ENCODE measurements around the gene NIPA2. TPM values are rescaled to one million over a fixed set of nuclear protein-coding genes. Genes with fewer than 3 reads are reported as not detected.

NIPA2 gene
- total RNA-seq, 1 donor from 2014 or later: 19.2 TPM

DNA sequence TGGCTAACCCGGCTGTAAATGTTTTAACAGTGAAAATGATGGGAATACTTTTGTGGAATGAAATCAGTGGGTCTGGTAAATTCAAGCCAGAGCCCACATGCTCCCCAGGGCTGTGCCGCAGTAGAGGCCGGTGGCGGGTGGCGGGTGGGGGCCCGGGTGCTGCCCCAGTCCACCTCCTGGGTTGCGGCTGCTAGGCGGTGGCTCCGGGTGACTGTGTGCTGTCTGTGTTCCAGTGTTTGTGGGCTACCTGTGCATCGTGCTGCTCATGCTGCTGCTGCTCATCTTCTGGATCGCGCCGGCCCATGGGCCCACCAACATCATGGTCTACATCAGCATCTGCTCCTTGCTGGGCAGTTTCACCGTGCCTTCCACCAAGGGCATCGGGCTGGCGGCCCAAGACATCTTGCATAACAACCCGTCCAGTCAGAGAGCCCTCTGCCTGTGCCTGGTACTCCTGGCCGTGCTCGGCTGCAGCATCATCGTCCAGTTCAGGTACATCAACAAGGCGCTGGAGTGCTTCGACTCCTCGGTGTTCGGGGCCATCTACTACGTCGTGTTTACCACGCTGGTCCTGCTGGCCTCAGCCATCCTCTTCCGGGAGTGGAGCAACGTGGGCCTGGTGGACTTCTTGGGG lies 14.9 kb upstream of the NIPA2 start:
- intact Hi-C loops (cut with DNase I): no loop called here
- no peak for ATAC-seq (ENCODE audit: poor library complexity)

DNA sequence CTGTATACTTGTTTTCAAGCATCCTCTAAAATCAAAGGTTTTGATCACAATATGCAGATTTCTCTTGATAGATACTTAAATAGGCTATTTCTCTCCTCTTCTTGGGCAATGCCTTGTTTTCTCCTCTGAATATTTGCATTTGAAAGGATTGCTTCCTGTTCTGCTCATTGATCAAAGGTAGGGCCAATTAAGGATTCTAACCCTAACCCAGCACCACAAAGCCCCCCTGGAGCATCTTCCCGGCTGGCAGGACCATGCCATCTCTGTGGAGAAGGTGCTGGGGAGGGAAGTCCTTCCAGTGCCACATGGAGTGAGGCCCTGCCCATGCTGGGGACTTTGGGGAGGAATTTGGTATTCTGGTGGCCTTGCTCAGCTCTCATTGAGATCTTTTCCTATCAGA lies 11.3 kb upstream of the NIPA2 start:
- intact Hi-C loops (cut with DNase I): no loop called here
- DNase-seq (no peak), ATAC-seq (ENCODE audit: poor library complexity) (no peak)

More for the DNA sequence above, 14.9 kb upstream of the NIPA2 start:
- DNase-seq: no peak

DNA sequence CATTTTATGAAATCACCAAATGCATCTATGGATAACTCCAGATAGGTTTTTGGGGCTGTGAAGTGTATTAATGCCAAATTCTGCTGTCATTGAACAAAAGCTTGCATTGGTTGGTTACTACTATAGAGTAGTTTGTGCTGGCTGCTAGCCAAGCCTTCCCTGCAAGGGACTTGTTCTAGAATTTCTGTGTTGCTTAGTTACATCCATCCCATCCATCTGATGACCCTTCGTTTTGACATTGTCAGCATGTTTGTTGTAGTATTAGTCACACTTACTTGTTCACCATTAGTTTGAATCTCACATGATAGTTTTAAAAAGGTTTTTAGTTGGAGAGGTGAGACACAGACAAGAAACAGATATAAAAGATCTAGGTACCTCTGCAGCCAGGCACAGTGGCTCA lies 7.0 kb upstream of the NIPA2 start:
- ATAC-seq (ENCODE audit: poor library complexity): no peak
- DNase-seq: no peak

DNA sequence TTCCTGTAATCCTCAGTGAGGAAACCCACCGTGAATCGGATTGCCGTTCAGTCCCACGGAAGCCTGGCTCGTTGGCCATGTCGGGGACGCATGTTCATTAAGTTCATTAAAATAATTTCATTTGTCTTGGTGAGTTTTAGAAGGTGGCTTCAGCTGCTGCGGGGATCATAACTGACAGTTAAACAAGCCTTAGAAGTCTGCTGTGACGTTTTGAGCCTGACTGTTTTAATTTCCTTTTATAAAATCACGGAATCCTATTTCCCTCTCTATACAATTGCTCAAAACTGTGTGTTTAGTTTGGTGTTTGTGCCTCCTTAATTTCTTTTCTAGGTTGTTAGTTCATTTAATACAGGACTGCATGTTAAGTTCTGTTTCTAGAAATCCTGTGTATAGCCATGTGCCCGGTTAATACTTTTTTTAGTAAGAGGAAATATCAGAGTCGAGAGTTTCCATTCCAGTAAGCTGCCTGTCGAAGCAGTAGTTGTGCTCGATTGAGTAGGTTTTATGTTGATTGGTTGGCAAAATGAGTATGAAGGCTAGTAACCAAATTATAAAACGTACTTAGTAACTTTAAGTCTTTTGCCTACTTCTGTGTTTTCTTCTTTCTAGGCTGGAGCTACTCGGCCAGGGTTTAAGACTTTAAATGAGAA lies 705 bp downstream of the NIPA2 start:
- DNase-seq: no peak
- intact Hi-C loops (cut with DNase I): no loop called here
- no peak for ATAC-seq (ENCODE audit: poor library complexity)

More for the DNA sequence above, 7.0 kb upstream of the NIPA2 start:
- intact Hi-C loops (cut with DNase I): no loop called here

DNA sequence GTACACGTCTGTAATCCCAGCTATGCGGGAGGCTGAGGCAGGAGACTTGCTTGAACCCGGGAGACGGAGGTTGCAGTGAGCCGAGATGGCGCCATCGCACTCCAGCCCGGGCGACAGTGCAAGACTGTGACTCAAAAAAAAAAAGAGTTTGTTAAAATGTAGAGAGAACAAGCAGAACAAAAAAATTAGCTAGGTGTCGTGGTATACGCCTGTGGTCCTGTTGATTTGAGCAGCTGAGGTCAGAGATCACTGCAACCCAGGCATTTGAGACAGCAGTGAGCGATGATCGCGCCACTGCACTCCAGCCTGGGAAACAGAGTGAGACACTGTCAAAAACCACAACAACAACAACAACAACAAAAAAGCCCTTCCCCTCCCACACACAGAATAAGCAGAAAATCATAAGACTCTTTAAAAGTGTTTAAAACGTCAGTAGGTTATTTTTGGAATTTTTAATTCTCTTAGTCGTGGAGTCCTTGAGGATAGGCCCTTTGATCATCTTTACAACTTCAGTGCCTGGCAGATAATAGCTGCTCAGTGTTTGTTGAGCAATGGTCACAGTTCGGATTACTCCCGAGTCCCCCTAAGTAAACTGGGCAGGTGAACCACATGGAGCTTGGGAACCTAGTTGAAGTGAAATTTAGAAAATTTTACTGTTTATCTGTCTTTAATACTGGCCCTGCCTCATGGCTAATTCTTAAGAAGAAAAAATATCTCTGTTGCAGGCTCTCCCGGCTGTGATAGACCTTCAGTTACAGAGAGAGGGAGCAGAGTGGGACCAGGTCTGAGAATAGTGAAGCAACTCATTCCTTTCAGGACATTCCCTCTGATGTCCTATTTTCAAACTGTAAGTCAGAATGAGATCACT lies 6.2 kb downstream of the NIPA2 start:
- DNase-seq (no peak), ATAC-seq (ENCODE audit: poor library complexity) (no peak)
- intact Hi-C loops (cut with DNase I): no loop called here

DNA sequence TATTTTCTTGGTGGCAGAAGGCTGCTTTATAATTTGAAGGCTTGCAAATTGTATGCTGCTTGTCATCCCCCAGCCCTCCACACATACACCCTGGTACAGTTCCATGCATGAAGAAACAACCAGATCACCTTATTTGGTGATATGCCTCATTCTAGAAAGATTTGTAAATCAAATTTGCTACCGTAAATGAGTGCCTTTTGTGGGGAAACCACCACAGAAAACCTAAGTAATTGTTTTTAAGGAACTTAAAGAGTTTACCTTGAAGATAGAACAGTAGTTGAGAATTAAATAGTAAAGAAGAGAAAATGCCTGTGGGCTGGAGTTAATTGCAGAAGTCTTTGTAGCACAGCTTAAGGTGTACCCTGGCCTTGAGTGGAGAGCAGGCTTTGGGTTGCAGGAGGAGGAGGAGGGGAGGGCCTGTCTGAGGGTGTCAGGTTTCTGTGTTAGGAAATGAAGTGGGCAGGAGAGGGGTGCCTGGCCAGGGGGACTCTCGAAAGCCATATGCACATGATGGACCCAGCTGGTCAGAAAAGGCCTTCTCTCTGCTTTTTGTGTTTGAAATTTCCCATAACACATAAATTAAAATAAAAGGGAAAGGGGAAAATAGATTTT lies 6.9 kb downstream of the NIPA2 start:
- DNase-seq (no peak), ATAC-seq (ENCODE audit: poor library complexity) (no peak)
- intact Hi-C loops (cut with DNase I): no loop called here

DNA sequence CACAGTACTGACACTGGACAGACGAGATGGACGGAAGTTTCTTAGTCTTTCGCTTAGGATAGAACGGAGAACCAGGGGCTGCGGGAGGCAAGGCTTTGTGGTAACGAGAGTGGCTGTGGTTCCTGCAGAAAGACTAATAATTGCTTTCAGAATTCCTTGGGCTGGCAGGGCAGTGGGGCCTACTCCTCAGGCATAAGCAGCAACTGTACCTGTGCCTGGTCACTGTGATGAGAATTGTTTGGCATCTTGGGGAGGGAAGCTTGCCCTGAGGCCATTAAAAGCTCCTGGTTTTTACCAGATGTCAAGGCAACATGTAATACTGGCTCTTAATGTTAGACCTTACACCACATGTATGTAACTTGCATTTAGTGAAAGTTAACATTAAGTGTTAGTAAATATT lies 7.6 kb downstream of the NIPA2 start:
- ATAC-seq (ENCODE audit: poor library complexity) (no peak), DNase-seq (no peak)
- intact Hi-C loops (cut with DNase I): no loop called here

DNA sequence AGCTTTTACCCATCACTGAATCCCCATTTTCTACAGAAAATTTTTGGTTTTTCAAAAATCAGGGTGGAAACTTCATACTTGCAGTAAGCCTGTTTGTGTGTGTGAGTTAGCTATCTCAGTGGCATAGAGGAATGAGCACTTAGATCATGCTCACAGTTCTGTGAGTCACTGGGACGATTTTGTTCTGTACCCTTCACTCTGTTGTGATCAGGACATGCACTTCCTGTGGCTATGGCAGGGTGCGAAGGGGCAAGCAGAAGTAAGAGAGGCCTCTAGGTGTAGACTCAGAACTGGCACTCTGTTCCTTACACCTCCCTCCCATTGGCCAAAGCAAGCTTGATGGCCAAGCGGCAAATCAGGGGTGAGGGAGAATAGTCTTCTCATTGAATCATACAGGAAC lies 11.6 kb downstream of the NIPA2 start:
- ATAC-seq (ENCODE audit: poor library complexity): no peak
- no peak for DNase-seq
- intact Hi-C loops (cut with DNase I): loop anchor here (10.0 kb wide), 1 partner anchor 65 kb away; no protein-coding TSS in a partner anchor

DNA sequence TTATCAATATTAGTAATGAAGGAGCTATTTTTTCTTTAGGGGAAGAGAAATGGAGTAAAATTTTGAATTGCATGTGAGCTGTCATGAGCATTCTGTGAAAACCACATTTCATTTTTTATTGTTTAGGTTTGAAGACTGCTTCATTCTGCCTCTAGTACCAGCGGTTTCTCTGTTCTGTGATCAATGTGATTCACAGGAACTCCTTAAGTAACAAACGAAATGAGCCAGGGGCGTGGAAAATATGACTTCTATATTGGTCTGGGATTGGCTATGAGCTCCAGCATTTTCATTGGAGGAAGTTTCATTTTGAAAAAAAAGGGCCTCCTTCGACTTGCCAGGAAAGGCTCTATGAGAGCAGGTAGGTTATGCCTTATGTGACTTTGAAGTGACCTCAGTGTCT lies 13.0 kb downstream of the NIPA2 start:
- no peak for DNase-seq
- ATAC-seq (ENCODE audit: poor library complexity): no peak
- intact Hi-C loops (cut with DNase I): loop anchor here (10.0 kb wide), 1 partner anchor 63 kb away; no protein-coding TSS in a partner anchor

DNA sequence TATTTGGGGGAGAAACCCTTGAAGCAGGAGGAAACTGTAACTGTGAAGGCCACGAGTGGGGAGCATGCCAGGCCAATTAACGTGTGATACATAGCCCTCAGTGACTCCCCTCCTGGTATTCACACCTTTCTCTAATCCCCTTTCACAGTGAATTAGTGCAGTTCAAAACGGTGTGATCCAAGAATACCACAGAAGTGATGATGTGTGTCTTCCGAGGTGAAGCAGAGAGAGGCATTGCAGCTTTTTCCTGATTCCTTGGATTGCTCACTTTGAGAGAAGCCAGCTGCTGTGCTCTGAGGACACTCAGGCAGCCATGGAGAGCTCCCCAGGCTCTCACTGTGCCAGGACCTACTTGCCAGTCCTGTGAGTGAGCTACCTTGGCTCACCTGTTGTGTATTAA lies 17.3 kb downstream of the NIPA2 start:
- intact Hi-C loops (cut with DNase I): loop anchor here (10.0 kb wide), 1 partner anchor 59 kb away; no protein-coding TSS in a partner anchor
- DNase-seq (no peak), ATAC-seq (ENCODE audit: poor library complexity) (no peak)

DNA sequence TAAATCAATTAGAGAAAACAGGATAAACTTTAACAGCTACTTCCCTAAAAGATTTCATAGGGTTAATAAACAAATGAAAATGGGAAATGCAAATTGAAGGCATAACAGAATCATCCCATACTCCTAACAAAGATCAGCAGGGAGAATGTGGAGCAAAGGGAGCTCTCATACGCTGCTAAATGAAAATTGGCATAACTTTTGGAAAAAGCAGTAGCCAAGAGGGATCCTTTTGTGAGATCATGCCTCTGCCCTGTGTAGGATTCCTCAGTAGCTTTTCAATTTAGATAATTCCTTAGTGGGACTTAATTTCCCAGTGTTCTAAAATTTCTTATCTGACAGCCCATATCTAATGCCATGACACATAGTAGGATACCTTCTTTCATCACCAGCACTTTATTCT lies 18.2 kb downstream of the NIPA2 start:
- no peak for DNase-seq
- ATAC-seq (ENCODE audit: poor library complexity): no peak
- intact Hi-C loops (cut with DNase I): loop anchor here (10.0 kb wide), 1 partner anchor 58 kb away; no protein-coding TSS in a partner anchor

DNA sequence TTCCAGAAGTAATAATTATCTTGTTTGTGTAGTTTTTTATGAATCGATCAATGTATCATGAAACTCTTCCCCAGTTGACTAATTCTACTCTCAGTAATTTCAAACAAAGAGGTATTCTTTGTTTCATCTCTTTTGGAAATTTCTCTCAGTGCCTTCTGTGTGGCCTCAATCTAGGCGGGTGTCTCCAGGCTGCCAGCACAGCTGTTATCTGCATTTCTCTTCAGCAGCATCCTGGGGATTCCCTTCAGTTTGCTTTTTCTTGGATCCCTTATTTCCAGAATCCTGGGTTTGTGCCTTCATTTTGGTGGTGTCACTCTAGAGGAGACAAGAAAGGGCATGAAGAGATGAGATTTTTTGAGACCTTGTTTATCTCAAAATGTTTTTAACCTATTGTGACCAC lies 22.7 kb downstream of the NIPA2 start:
- DNase-seq (no peak), ATAC-seq (ENCODE audit: poor library complexity) (no peak)
- intact Hi-C loops (cut with DNase I): no loop called here

DNA sequence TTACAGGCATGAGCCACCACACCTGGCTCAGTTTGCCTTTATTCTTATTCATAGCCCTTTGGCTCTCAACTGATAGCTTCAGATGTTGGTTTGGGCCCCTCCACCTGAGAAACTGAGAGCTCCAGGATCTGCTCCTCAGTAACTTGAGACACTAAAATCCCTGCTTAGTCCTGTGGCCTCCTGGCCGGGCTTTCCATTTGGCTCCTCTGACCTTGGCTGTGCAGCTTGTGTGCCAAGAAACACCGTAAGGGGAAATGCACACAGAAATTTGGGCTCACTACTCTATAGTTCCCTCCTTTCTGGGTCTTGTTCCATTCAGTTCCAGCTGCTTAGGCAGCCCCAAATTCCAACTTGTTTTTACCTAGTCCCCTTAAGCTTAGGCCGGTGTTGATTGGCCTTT lies 24.9 kb downstream of the NIPA2 start:
- DNase-seq (peak; percentile 40), ATAC-seq (ENCODE audit: poor library complexity) (peak; percentile 74)
- intact Hi-C loops (cut with DNase I): no loop called here

DNA sequence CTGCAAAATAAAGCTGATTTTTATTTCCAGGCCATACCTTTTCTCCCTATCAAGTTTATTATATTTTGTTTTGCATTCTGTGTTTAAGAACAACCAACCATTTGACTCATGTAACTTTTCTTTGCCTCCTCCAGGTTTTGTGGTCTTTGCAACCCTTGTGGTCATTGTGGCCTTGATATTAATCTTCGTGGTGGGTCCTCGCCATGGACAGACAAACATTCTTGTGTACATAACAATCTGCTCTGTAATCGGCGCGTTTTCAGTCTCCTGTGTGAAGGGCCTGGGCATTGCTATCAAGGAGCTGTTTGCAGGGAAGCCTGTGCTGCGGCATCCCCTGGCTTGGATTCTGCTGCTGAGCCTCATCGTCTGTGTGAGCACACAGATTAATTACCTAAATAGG lies 27.6 kb downstream of the NIPA2 start:
- DNase-seq (no peak), ATAC-seq (ENCODE audit: poor library complexity) (no peak)
- intact Hi-C loops (cut with DNase I): no loop called here

DNA sequence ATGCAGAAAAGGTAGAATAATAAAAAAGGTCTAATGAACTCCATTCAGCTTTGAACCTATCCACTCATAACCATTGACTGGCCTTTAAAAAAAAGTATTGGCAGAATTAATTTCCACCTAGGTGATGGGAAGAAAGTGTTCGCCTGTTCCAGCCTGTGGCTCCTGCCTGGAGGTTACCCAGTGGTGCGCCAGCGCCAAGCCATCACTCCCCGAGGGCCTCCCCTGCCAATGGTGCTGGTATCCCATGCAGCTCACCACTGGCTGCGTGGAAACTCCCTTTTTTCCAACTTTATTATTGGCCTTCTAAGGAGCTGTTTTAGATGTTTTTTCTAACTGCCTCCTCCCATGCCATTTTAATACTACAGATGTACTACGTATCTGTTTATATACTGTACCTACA lies 29.4 kb downstream of the NIPA2 start:
- intact Hi-C loops (cut with DNase I): no loop called here
- DNase-seq: no peak

DNA sequence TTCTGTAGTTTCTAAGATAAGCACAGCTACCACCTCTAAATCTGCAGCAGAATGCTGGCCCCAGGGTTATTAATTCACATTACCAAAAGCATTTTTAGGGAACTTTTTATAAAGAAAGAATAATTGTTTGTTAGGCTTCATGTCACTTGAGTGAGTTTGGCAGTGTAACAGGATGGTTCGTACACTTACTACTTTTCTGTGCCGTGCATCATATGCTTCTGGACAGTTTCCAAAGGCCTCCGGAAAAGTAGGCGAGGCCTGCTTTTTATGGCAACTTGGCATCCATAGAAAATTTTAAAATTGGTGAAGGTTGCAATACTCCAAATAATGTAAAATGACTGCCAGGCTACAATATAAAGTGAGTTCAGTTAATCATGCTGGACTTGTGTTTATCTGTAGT lies 30.0 kb downstream of the NIPA2 start:
- DNase-seq: no peak
- ATAC-seq (ENCODE audit: poor library complexity): no peak
- intact Hi-C loops (cut with DNase I): no loop called here

More for the DNA sequence above, 29.4 kb downstream of the NIPA2 start:
- no peak for ATAC-seq (ENCODE audit: poor library complexity)

DNA sequence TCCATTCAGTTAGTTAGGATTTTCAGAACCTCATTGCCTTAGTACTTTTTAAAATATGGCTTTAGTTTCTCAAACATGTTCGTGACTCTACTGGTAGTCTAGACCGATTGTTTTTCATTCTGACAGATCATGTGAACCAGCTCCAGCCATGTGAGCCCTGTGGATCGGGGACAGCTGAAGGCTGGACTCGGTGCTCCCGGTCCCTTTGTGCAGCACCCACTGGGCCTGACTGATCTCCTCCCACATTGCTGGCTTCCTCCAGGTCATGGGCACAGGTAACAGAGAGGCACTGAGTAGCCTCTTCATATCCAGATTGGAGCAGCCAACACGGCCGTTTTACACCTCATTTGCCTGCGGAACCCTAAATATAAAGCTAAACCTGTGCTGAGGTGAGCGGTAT lies 30.5 kb downstream of the NIPA2 start:
- ATAC-seq (ENCODE audit: poor library complexity) (no peak), DNase-seq (no peak)
- intact Hi-C loops (cut with DNase I): no loop called here

DNA sequence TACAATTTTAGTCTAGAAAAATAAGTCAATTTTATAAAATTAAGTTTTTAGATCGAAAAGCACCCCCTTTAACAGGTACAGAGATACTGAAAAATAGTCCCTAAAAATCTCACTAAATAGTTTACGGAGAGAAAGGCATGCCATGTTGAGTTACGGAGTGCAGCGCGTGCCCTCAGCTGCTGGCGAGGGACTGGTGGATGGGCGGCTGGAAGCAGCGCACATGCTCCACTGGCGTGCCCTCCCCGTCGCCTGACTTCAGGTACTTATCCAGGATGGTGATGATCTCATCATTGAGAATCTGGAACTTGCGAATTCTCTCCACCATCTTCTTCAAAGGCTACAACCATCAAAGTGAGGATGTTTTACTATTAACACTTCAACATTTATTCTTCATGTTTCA lies 31.4 kb downstream of the NIPA2 start:
- intact Hi-C loops (cut with DNase I): no loop called here
- DNase-seq: no peak
- no peak for ATAC-seq (ENCODE audit: poor library complexity)

DNA sequence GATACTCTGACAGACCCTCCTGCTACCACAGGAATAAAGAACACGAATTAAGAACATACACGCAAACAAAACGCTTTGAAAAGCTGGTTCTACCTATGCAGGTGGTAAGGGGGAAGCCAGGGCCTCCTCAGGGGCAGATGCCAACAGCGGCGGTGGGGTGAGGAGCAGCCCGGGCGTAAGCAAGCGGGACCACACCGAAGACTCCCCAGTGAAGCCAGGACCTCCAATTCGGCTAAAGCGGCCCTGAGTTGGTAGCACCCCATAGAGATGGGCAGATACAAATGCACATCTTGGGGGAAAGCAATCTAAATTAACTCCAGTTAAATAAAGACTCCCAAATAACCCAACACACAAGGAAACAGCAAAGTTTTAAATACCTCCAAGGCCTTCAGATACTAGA lies 32.4 kb downstream of the NIPA2 start:
- no peak for DNase-seq
- intact Hi-C loops (cut with DNase I): no loop called here
- no peak for ATAC-seq (ENCODE audit: poor library complexity)

Measured in Right ventricle myocardium superior (tissue), 1 donor.